HepG2 (cell line): ENCODE results near the gene RCOR1. TPM values are rescaled to one million over a fixed set of nuclear protein-coding genes. Genes with fewer than 3 reads are reported as not detected.

Experiments used
- HHEX ChIP-seq: IDR thresholded peaks from 2 replicates; pipeline ENCODE4 v1.6.1; 2016; ENCODE audit warnings: control low read depth
- HOXA5 ChIP-seq: sonication (generic); formaldehyde crosslinking; IDR thresholded peaks from 2 replicates; pipeline ENCODE4 v1.4.0; 2020; ENCODE audit warnings: missing genetic modification reagents
- KLF11 ChIP-seq: IDR thresholded peaks from 2 replicates; pipeline ENCODE4 v1.6.1; 2016; ENCODE audit warnings: missing compliant biosample characterization
- KLF15 ChIP-seq: sonication (generic); formaldehyde crosslinking; IDR thresholded peaks from 2 replicates; pipeline ENCODE4 v1.8.1; 2023; ENCODE audit warnings: borderline replicate concordance, mild to moderate bottlenecking, inconsistent platforms, missing genetic modification reagents, mixed read lengths
- SIN3A ChIP-seq: IDR thresholded peaks from 2 replicates; pipeline ENCODE4 v1.6.1; 2011; ENCODE audit warnings: low read depth, mild to moderate bottlenecking, control low read depth, low read length, borderline replicate concordance
- SKI ChIP-seq: fragments of 450-650 bp; IDR thresholded peaks from one replicate; pipeline ENCODE4 v1.6.1; 2018; ENCODE audit warnings: mild to moderate bottlenecking; ENCODE audit not compliant: partially characterized antibody
- SMAD3 ChIP-seq: sonication (generic); formaldehyde crosslinking; IDR thresholded peaks from 2 replicates; pipeline ENCODE4 v1.4.0; 2020; ENCODE audit warnings: missing genetic modification reagents
- SP4 ChIP-seq: sonication (generic); formaldehyde crosslinking; IDR thresholded peaks from 2 replicates; pipeline ENCODE4 v1.8.1; 2023; ENCODE audit warnings: mild to moderate bottlenecking, missing genetic modification reagents
- TBX3 ChIP-seq: fragments of 450-650 bp; IDR thresholded peaks from 2 replicates; pipeline ENCODE4 v1.6.1; 2017; ENCODE audit warnings: antibody characterized with exemption, mild to moderate bottlenecking, inconsistent platforms, borderline replicate concordance
- ZBTB7B ChIP-seq: sonication (generic); formaldehyde crosslinking; IDR thresholded peaks from 2 replicates; pipeline ENCODE4 v1.4.0; 2020; ENCODE audit warnings: missing genetic modification reagents
- ZNF33A ChIP-seq: sonication (generic); formaldehyde crosslinking; IDR thresholded peaks from 2 replicates; pipeline ENCODE4 v1.5.1; 2020; ENCODE audit warnings: missing genetic modification reagents, mild to moderate bottlenecking, moderate library complexity, borderline replicate concordance
- ZNF577 ChIP-seq: sonication (generic); formaldehyde crosslinking; IDR thresholded peaks from 2 replicates; pipeline ENCODE4 v1.4.0; 2020; ENCODE audit warnings: mild to moderate bottlenecking, low read depth, missing genetic modification reagents, borderline replicate concordance
- ZNF777 ChIP-seq: sonication (generic); formaldehyde crosslinking; IDR thresholded peaks from 2 replicates; pipeline ENCODE4 v1.4.0; 2020; ENCODE audit warnings: missing genetic modification reagents
- polyA plus RNA-seq, 8 experiments: library from polyadenylated mRNA; depleted of rRNA in 3 of 8; stranded (reverse) in 7 of 8; unstranded in 1 of 8; fragments of >200 nt; fragmentation: Illumina TruSeq in 4 of 8; extraction: Trizol in 4 of 8; gene quantifications; 2 replicates each; pipeline versions ENCODE4 v1.2.1 to v1.2.3, GENCODE V29; 2011 to 2016; ENCODE audit warnings: low read depth in 4 of 8, missing spikeins in 1 of 8, mixed read lengths in 1 of 8; ENCODE audit not compliant: insufficient read depth in 1 of 8
- total RNA-seq, 5 experiments: library from RNA; depleted of rRNA; stranded (reverse); fragments of >200 nt; fragmentation: Illumina TruSeq; extraction: Trizol; gene quantifications; 2 replicates each; pipeline ENCODE4 v1.2.3, GENCODE V29; 2016; ENCODE audit warnings: low read depth in 1 of 5
- TF ChIP-seq, protein P1 (sequence below): sonication (generic); formaldehyde crosslinking; IDR thresholded peaks from 2 replicates; pipeline ENCODE4 v1.8.1; 2022; ENCODE audit warnings: mild to moderate bottlenecking, missing genetic modification reagents
- TF ChIP-seq, protein P2 (sequence below): IDR thresholded peaks from 2 replicates; pipeline ENCODE4 v1.6.1; 2016; ENCODE audit warnings: low read depth, borderline replicate concordance
- TF ChIP-seq, protein P3 (sequence below): sonication (generic); formaldehyde crosslinking; IDR thresholded peaks from 2 replicates; pipeline ENCODE4 v1.4.0; 2020; ENCODE audit warnings: missing genetic modification reagents
- TF ChIP-seq, protein P4 (sequence below): sonication (generic); formaldehyde crosslinking; IDR thresholded peaks from 2 replicates; pipeline ENCODE4 v1.4.0; 2020; ENCODE audit warnings: missing genetic modification reagents
- TF ChIP-seq, protein P5 (sequence below): sonication (generic); formaldehyde crosslinking; IDR thresholded peaks from 2 replicates; pipeline ENCODE4 v1.5.1; 2020; ENCODE audit warnings: missing genetic modification reagents, mild to moderate bottlenecking, borderline replicate concordance
- TF ChIP-seq, protein P6 (sequence below): IDR thresholded peaks from 2 replicates; pipeline ENCODE4 v1.6.1; 2016; ENCODE audit warnings: missing biosample characterization, missing genetic modification reagents, low read depth

Gene RCOR1
- total and polyA plus RNA-seq, 2 of the 13 experiments (the other 11 are each of a cell fraction or from before 2014, with no cell fraction given) = 10.2 to 11.1 TPM

DNA sequence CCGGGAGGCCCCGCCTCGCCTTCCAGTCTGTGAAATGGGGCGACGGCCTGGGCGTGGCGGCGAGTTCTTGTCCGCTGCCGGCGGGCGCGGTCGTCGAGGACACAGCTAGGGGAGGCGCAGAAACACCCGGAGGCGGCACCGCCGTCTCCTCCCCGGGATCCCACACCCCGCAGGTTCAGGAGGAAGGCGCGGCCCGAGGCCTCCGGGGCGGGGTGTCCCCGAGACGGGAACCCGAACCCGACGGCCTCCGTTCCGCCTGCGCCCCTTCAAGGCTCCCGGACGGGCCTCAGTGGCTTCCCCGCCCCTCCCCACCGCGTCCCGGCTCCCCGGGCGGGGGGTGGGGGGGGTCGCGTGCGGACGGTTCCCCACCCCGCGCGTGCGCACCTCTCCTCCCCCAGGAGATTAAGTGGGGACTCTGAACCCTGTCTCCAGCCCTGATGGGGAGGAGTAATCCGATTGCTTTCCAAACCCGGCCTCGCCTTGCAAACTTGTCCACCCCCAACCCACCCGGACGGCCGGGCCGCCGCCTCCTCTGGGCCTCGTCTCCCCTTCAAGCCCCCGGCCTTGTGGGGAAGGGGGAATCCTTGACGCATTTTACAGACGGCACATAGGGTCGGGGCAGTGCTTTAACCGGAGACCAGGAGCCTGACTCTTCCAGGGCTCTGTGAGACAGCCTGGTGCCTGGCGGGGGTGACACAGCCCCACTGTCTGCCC lies 47.5 kb upstream of the RCOR1 start (continued):
- TF ChIP-seq ZNF577 (CRISPR knock-in tag) (no peak), KLF11 (CRISPR knock-in tag) (no peak), KLF15 (CRISPR knock-in tag) (0 out of 2 replicates have a peak, but pooled peaks have one; percentile 41), SP4 (no peak), HHEX (no peak), SIN3A (no peak), SKI (peak; percentile 16), ZNF33A (CRISPR knock-in tag) (no peak), HOXA5 (no peak), SMAD3 (CRISPR knock-in tag) (no peak), TBX3 (no peak), ZNF777 (CRISPR knock-in tag) (peak; percentile 98), ZBTB7B (CRISPR knock-in tag) (0 out of 2 replicates have a peak, but pooled peaks have one; percentile 10)
- TF ChIP-seq, protein P1, sequence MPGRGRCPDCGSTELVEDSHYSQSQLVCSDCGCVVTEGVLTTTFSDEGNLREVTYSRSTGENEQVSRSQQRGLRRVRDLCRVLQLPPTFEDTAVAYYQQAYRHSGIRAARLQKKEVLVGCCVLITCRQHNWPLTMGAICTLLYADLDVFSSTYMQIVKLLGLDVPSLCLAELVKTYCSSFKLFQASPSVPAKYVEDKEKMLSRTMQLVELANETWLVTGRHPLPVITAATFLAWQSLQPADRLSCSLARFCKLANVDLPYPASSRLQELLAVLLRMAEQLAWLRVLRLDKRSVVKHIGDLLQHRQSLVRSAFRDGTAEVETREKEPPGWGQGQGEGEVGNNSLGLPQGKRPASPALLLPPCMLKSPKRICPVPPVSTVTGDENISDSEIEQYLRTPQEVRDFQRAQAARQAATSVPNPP (CRISPR knock-in tag) = 0 out of 2 replicates have a peak, but pooled peaks have one; percentile 8
- TF ChIP-seq, protein P2, sequence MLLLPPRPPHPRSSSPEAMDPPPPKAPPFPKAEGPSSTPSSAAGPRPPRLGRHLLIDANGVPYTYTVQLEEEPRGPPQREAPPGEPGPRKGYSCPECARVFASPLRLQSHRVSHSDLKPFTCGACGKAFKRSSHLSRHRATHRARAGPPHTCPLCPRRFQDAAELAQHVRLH (CRISPR knock-in tag) = no peak
- TF ChIP-seq, protein P3, sequence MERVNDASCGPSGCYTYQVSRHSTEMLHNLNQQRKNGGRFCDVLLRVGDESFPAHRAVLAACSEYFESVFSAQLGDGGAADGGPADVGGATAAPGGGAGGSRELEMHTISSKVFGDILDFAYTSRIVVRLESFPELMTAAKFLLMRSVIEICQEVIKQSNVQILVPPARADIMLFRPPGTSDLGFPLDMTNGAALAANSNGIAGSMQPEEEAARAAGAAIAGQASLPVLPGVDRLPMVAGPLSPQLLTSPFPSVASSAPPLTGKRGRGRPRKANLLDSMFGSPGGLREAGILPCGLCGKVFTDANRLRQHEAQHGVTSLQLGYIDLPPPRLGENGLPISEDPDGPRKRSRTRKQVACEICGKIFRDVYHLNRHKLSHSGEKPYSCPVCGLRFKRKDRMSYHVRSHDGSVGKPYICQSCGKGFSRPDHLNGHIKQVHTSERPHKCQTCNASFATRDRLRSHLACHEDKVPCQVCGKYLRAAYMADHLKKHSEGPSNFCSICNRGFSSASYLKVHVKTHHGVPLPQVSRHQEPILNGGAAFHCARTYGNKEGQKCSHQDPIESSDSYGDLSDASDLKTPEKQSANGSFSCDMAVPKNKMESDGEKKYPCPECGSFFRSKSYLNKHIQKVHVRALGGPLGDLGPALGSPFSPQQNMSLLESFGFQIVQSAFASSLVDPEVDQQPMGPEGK (CRISPR knock-in tag) = peak; percentile 99
- TF ChIP-seq, protein P4, sequence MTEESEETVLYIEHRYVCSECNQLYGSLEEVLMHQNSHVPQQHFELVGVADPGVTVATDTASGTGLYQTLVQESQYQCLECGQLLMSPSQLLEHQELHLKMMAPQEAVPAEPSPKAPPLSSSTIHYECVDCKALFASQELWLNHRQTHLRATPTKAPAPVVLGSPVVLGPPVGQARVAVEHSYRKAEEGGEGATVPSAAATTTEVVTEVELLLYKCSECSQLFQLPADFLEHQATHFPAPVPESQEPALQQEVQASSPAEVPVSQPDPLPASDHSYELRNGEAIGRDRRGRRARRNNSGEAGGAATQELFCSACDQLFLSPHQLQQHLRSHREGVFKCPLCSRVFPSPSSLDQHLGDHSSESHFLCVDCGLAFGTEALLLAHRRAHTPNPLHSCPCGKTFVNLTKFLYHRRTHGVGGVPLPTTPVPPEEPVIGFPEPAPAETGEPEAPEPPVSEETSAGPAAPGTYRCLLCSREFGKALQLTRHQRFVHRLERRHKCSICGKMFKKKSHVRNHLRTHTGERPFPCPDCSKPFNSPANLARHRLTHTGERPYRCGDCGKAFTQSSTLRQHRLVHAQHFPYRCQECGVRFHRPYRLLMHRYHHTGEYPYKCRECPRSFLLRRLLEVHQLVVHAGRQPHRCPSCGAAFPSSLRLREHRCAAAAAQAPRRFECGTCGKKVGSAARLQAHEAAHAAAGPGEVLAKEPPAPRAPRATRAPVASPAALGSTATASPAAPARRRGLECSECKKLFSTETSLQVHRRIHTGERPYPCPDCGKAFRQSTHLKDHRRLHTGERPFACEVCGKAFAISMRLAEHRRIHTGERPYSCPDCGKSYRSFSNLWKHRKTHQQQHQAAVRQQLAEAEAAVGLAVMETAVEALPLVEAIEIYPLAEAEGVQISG (CRISPR knock-in tag) = peak; percentile 18; the same call in 1 of the 2 replicates
- TF ChIP-seq, protein P5, sequence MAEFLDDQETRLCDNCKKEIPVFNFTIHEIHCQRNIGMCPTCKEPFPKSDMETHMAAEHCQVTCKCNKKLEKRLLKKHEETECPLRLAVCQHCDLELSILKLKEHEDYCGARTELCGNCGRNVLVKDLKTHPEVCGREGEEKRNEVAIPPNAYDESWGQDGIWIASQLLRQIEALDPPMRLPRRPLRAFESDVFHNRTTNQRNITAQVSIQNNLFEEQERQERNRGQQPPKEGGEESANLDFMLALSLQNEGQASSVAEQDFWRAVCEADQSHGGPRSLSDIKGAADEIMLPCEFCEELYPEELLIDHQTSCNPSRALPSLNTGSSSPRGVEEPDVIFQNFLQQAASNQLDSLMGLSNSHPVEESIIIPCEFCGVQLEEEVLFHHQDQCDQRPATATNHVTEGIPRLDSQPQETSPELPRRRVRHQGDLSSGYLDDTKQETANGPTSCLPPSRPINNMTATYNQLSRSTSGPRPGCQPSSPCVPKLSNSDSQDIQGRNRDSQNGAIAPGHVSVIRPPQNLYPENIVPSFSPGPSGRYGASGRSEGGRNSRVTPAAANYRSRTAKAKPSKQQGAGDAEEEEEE = 0 out of 2 replicates have a peak, but pooled peaks have one; percentile 55
- TF ChIP-seq, protein P6, sequence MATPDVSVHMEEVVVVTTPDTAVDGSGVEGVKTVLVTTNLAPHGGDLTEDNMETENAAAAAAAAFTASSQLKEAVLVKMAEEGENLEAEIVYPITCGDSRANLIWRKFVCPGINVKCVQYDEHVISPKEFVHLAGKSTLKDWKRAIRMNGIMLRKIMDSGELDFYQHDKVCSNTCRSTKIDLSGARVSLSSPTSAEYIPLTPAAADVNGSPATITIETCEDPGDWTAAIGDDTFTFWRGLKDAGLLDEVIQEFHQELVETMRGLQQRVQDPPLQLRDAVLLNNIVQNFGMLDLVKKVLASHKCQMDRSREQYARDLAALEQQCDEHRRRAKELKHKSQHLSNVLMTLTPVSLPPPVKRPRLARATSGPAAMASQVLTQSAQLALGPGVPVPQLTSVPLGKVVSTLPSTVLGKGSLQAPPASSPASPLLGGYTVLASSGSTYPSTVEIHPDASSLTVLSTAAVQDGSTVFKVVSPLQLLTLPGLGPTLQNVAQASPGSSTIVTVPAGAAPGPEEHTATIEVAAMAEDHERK (CRISPR knock-in tag) = no peak
